SIG-M5 treated with dmso at 0.1 percent for 504 hours (cell line): Measurements from ENCODE around the gene PLD1.

Experiments used
- DNase-seq: peaks from one replicate; lab custom pipeline; 2025; ENCODE audit not compliant: unreplicated experiment; lab: John Stamatoyannopoulos, UW

PLD1 gene

DNA sequence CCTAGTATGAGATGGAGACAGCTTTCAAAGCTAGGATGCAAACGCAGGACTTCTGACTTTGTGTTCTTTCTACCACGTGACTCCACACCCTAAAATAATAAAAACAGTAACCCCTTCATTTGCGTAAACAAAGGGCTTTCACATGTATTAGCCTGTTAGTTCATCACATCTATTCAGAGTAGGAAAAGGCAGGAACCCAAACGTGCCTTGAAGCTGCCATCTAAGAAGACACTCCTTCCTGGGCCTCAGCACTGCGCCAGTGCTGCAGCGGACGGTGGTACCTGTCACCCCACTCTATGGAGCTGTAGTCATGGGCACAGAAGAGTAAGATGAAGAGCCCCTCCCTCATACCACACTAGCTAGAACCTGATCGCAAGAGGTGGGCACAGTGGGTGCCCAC, 34.3 kb downstream of the PLD1 start:
- DNase-seq: no peak

DNA sequence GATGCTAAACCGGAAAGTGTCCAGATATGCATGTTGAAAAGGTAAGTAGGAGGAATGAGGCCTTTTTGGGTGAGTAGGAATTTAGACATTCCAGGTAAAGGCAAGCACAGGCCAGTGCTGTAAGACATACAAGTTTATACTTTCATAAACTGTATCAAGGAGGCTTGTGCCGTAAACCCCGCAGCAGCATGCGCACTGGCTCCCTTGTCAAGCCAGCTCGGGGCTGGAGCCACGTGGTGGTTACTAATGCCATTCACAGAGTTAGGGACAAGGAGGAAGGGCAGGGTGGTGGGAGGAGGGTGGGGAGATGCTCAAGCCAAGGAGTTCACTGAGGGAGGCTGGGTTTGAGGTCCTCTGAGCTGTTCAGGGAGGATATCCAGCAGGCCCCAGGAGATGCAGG, 35.8 kb downstream of the PLD1 start:
- no peak for DNase-seq

GRCh38 chr3:171772427-171773056, 37.7 kb downstream of the PLD1 start:
- peak; percentile 77 for DNase-seq

DNA sequence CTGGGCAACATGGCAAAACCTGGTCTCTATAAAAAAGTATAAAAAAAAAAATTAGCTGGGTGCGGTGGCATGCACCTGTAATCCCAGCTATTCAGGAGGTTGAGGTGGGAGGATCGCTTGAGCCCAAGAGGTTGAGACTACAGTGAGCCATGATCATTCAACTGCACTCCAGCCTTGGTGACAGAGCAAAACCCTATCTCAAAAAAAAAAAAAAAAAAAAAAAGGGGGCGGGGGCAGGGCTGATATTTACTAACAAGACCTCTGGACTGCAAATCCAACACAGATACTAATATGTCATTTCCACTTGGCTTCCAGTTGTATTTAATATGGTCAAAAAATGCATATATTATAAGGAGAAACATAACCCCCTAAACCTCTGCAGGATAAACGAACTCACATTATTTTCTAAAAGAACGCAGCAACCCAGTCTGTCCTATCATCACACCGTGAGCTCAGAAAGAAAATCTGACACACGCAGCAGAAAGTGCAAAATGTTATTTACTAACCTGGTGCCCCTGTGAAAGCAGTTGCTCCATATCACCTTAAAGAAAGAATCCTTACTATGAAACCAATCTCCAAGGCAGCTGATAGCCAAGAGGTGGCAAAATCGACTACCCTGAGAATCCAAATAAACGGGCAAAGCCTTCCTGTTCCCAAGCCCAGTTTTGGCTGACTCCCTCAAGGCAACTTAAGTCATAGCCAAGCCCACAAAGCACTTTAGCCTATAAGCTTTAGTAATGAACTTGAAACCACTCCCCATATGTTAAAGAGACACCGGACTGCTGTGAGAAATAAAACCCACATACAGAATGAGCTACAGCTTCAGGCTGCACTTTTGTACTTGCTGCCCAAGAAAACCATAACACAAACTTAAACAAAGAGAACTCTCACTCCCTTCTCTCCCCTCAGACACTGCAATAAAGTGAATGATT, 39.3 kb downstream of the PLD1 start:
- peak; percentile 77 for DNase-seq

DNA sequence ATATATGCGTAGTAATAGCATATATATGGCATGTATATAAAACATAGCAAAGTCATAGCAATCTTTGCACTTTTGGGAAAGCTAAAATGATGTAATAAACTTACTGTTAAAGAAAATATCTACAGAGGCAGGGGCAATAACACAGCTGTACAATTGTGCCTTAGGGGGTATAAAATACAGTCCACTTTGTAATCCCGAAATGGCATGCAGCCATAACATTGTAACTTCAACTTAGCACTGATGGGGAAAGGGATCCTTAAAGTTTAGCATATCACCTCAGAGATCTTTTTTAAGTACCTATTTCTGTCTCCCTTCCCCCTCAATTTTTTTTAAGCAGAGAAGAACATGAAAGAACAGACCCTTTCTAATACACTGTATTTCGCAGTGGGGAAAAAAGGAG, 40.8 kb downstream of the PLD1 start:
- no peak for DNase-seq

DNA sequence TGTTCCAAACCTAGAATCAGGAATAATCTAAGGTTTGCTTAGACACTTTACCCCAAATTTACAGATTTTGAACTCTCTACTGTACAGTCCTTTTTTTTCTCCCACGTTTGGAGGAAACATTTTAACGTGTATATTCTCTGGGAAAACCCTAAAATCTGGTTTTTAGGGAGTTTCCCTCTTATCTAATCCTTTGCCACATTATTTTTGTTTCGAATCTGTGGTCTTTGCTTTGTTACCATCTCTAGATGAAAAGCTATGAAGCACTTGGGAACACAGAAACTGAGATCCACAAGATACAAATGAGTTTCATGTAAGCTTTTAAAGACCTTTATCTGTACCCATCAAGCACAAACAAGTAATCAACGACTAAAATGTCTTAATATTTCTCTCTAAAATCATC, 41.3 kb downstream of the PLD1 start:
- no peak for DNase-seq

DNA sequence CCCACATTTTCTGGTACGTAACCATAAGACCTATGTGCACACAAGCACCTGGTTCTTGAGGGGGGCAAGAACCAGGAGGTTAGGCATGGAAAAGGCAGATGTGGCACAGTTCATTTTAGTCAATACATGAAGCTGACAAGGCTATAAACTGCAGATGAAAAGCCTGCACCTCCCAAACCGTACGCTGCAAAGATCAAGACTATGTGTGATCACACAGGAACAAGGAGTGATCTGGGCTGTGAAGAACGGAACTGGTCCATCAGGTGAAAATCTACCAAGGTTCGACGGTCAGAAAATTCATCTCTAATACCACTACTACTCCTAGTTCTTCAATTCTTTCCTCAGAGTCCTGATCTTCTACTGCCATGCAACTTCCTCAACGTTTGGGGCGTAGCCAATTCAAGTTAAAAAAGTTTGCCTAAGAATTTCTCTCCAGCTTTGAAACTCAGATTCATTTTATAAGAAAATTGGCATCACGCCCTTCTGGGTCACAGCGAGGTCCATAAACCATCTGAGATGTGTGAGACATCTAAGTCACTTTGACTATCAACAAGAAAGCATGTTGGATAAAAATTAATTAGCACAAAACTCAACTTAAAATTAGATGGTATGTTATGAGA, 41.9 kb downstream of the PLD1 start:
- DNase-seq: no peak

DNA sequence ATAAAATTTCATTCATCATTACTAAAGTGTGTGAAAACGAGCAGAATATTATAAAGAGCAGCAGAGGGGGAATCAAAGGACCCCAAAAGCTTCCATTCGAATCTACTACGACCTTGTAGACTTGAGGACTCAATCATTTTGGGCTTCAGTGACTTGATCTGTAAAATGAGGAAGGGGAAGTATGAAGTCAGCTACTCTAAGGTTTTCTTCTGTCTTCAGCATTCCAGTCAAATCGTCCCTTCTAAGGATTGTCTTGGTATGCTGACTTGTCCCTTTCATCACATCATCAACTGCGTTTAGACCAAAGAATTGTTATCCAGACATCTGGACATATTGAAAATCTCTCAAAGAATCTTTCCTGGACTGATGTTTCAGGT, 44.8 kb downstream of the PLD1 start:
- no peak for DNase-seq

DNA sequence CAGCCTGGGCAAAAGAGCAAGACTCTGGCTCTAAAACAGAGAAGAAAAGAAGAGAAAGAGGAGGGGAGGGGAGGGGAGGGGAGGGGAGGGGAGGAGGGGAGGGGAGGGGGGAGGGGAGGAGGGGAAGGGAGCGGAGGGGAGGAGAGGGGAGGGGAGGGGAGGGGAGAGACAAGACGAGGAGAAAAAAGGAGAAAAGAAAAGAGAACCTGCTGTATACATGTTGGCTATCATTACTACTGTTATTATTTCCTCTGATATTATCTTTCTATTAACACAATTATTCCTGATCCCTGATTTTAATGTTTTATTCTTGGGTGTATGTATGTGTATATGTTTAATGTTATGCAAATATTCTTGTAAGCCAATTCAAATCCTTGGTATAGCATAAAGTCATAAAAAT, 46.9 kb downstream of the PLD1 start:
- no peak for DNase-seq

- no peak for DNase-seq
Measured at GRCh38 chr3:171760477-171760876, 49.8 kb downstream of the PLD1 start.

GRCh38 chr3:171758109-171758508, 52.2 kb downstream of the PLD1 start:
- DNase-seq: no peak

DNA sequence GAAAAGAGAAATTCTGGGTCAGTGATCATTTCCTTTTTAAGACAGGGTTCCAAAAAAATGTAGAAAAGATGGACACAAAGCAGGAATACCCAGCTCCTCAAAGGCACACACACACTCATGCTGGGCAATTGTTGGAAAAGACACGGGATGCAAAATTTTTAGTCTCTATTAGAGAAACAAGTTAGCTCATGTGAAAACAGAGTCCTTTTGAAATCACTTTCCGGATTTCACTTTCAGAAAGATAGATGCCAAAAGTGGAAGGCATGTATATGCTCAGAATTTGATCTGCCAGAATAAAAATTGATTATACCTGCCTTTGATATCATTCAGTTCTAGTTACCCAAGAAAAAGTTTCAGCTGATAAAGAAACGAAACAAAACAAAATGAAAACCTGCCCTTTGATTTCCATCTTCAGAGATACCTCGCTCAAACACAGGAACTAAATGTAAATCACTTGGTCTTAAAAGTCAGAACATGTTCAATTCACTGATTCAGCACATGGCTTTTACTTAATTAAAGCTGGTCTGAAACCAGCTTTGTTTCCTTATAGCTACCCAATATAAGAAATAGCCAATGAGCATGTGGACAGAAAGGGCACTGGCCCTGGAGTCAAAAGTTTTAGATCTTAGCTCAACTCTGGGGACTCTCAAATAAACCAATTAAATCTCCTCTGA, 52.8 kb downstream of the PLD1 start:
- DNase-seq: no peak

GRCh38 chr3:171755656-171756055, 54.6 kb downstream of the PLD1 start:
- no peak for DNase-seq

- DNase-seq: peak; percentile 64
Measured at GRCh38 chr3:171755015-171755589, 55.2 kb downstream of the PLD1 start.

DNA sequence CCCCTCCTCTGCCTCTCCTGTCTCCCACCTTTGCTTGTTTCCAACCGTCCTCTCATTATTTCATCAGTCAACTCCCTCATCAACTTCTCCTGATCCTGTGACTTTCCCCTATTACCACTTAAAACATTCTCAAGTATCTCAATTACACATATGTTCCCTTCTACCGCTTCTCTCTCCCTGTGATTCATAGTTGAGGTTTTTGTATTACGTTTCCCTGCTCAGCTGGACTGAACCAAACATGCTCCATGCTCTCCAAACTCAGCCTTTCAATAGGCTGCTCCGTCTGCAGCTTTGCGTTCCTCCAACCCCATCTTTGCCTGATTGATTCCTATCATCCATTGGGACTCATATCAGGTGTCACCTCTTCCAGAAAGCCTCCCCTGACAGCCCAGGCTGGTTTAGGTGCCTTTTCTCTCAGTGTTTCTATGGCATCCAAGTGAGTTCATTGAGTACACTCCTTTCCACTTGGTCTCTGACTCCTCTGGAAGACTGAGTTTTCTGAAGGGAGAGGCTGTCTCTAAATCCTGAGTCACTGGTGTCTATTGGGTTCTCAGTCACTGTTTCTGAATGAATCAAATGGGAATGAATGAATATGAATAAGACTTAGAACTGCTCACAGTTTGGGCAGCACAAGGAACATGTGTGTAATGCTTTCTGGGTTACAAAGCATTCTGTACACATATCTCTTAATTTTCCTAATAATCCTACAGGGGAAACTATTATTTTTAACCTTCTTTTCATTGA, 56.4 kb downstream of the PLD1 start:
- no peak for DNase-seq

DNA sequence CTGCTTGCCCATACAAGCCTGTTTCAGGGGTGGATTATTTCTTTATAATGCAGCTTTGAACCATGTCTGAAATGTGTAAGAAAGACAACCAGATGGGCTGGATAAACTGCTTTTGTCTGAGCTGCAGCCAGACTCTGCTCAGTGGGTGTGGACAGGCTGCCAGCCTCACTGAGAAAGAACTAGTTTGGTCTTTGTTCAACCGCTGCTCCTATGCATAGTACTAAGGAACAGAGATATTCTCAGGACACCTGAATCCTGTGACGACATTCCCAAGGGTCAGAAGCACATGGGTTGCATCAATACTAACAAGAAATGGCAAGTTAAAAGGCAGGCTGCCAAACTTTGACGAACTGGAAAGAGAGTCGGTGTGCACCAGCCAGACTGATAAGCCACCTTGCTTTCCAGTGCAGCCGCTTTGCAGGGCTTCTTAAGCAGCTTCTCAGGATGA, 57.2 kb downstream of the PLD1 start:
- peak; percentile 66 for DNase-seq

GRCh38 chr3:171752329-171752728, 58.0 kb downstream of the PLD1 start:
- no peak for DNase-seq

DNA sequence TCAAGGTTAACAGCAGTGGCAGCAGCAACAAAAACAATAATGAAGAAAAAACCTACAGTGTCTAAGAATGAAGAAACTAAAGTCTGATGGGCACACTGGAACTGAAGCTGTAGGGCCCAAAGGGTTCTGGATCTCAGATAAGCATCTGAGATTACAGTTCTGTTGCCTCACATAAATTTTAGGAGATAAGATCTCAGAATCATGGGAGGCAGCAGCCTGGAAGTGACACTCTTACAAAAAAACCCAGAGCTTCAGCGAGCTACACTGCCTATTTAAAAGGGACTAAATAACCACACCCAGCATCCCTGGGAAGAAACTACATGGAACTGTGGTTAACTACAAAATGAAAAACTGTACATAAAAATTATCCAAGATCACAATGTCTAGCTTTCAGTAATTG, 61.2 kb downstream of the PLD1 start:
- no peak for DNase-seq

DNA sequence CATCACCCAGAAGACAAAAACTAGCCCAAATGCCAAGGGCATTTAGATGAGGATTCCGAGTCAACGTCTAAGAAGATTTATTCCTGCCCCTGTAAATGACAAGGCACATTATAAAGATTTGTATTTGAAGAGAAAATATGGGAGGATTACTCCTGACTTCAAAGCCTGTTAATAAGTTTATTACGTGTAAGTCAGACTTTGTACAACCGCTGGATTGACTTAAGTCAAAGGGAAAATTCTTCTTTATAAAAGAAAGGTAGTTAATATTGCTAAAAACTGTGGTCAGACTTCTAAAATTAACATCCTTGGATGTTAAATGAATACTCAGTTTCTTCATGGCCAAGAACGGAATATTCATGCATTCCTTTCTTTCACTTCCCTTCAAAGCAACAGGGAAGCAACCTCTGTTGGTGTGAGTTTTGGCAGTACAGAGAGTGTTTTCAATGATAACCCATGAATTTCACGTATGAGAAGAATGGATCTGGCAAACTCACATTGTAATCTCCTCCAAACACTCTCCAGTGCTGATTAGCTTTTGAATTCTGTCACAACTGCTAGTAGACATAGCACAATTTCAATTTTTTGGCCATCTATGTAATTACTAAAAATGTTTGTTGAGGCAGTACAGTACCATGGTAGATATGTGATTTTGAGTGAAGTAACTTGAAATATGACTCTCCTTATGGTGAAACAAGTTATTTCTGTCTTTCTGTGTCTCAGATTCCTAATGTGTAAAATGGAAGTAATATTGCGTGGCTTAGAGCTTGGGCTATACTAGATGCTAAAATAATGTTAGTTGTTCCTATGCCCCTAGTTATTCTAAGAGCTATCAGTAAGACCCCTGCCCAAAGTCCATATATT, 62.0 kb downstream of the PLD1 start:
- peak; percentile 67 for DNase-seq
